HEK293T (cell line): ENCODE data around the gene C10orf95.

Source experiments
- ARNT ChIP-seq: fragments of 450-650 bp; IDR thresholded peaks from 2 replicates; pipeline ENCODE4 v1.6.1; 2017; ENCODE audit warnings: mild to moderate bottlenecking
- BHLHE40 ChIP-seq: fragments of 450-650 bp; IDR thresholded peaks from 2 replicates; pipeline ENCODE4 v1.6.1; 2016; ENCODE audit warnings: mild to moderate bottlenecking, moderate library complexity, borderline replicate concordance
- FOXA1 ChIP-seq: fragments of 450-650 bp; IDR thresholded peaks from 2 replicates; pipeline ENCODE4 v1.6.1; 2016; ENCODE audit warnings: mild to moderate bottlenecking
- FOXK2 ChIP-seq: fragments of 450-650 bp; IDR thresholded peaks from 2 replicates; pipeline ENCODE4 v1.6.1; 2016; ENCODE audit warnings: mild to moderate bottlenecking
- FOXM1 ChIP-seq: fragments of 450-650 bp; IDR thresholded peaks from 2 replicates; pipeline ENCODE4 v1.6.1; 2017; ENCODE audit warnings: mild to moderate bottlenecking, borderline replicate concordance
- HDGF ChIP-seq: fragments of 450-650 bp; IDR thresholded peaks from 2 replicates; pipeline ENCODE4 v1.6.1; 2017; ENCODE audit warnings: antibody characterized with exemption, borderline replicate concordance
- L3MBTL2 ChIP-seq: fragments of 450-650 bp; conservative IDR thresholded peaks from 2 replicates; pipeline ENCODE4 v1.6.1; 2016; ENCODE audit warnings: mild to moderate bottlenecking
- NFRKB ChIP-seq: fragments of 450-650 bp; IDR thresholded peaks from 2 replicates; pipeline ENCODE4 v1.6.1; 2016; ENCODE audit warnings: mild to moderate bottlenecking, moderate library complexity
- PKNOX1 ChIP-seq: fragments of 450-650 bp; IDR thresholded peaks from 2 replicates; pipeline ENCODE4 v1.6.1; 2016
- SP1 ChIP-seq: fragments of 450-650 bp; IDR thresholded peaks from 2 replicates; pipeline ENCODE4 v1.6.1; 2017
- SUZ12 ChIP-seq: fragments of 450-650 bp; IDR thresholded peaks from 2 replicates; pipeline ENCODE4 v1.6.1; 2016; ENCODE audit warnings: mild to moderate bottlenecking
- TARDBP ChIP-seq: fragments of 450-650 bp; IDR thresholded peaks from 2 replicates; pipeline ENCODE4 v1.6.1; 2016

GRCh38 chr10:102408728-102409603 is 42.4 kb downstream of the C10orf95 start:
- no peak for TF ChIP-seq TARDBP
- no peak for TF ChIP-seq L3MBTL2
- TF ChIP-seq SP1, result no peak
- no peak for TF ChIP-seq NFRKB
- no peak for TF ChIP-seq FOXK2
- no peak for TF ChIP-seq FOXM1
- no peak for TF ChIP-seq BHLHE40
- no peak for TF ChIP-seq SUZ12
- no peak for TF ChIP-seq PKNOX1
- no peak for TF ChIP-seq HDGF
- TF ChIP-seq FOXA1, result no peak
- no peak for TF ChIP-seq ARNT
